WTC11 (cell line): ENCODE data around the gene DHRS2. TPM values are rescaled to one million over a fixed set of nuclear protein-coding genes. Genes with fewer than 3 reads are reported as not detected.

Experiments
- ATAC-seq: fragments of 200-7000 bp; cut with Tn5 transposase; 2 replicates; pipeline ENCODE4 v1.10.0; 2021; ENCODE audit warnings: mild to moderate bottlenecking, moderate library complexity
- CTCF ChIA-PET: fragments of 300-600 bp; sonication (Branson Sonifier 250); formaldehyde crosslinking; loops from one replicate; lab custom pipeline; 2021; ENCODE audit warnings: antibody characterized with exemption; lab: Charles Lee
- POLR2A ChIA-PET: fragments of 350-600 bp; sonication (Branson Sonifier 250); formaldehyde crosslinking; loops from one replicate; lab custom pipeline; 2021; ENCODE audit warnings: antibody characterized with exemption; lab: Charles Lee
- DNase-seq: peaks from one replicate; pipeline ENCODE4 v3.0.0; 2021; ENCODE audit warnings: low spot score
- H3K27ac Mint-ChIP-seq: 2 replicates; pipeline ENCODE4 v1.8.0; 2021; ENCODE audit warnings: mixed read lengths
- H3K27me3 Mint-ChIP-seq: 2 replicates; pipeline ENCODE4 v1.8.0; 2021; ENCODE audit warnings: low read depth, mild to moderate bottlenecking, moderate library complexity, mixed read lengths
- H3K36me3 Mint-ChIP-seq: 2 replicates; pipeline ENCODE4 v1.8.0; 2021; ENCODE audit warnings: mixed read lengths
- H3K4me1 Mint-ChIP-seq: 2 replicates; pipeline ENCODE4 v1.8.0; 2022; ENCODE audit warnings: mixed read lengths
- H3K4me3 Mint-ChIP-seq: 2 replicates; pipeline ENCODE4 v1.8.0; 2021; ENCODE audit warnings: mild to moderate bottlenecking, moderate library complexity, mixed read lengths
- H3K9me3 Mint-ChIP-seq: 2 replicates; pipeline ENCODE4 v1.8.0; 2021; ENCODE audit warnings: mixed read lengths
- CREM ChIP-seq: sonication (generic); formaldehyde crosslinking; IDR thresholded peaks from 2 replicates; pipeline ENCODE4 v1.8.1; 2022; ENCODE audit warnings: mild to moderate bottlenecking, missing genetic modification reagents, moderate library complexity
- ELF4 ChIP-seq: sonication (generic); formaldehyde crosslinking; IDR thresholded peaks from 2 replicates; pipeline ENCODE4 v1.8.1; 2022; ENCODE audit warnings: low read depth, mild to moderate bottlenecking, moderate library complexity, missing genetic modification reagents
- ETV6 ChIP-seq: sonication (generic); formaldehyde crosslinking; IDR thresholded peaks from 2 replicates; pipeline ENCODE4 v1.8.1; 2022; ENCODE audit warnings: mild to moderate bottlenecking, missing genetic modification reagents
- GABPB1 ChIP-seq: sonication (generic); formaldehyde crosslinking; IDR thresholded peaks from 2 replicates; pipeline ENCODE4 v1.8.1; 2023; ENCODE audit warnings: mild to moderate bottlenecking, missing genetic modification reagents
- MXD4 ChIP-seq: fragments of 250-450 bp; sonication (Bioruptor Pico); IDR thresholded peaks from 2 replicates; pipeline ENCODE4 v1.8.0; 2021; ENCODE audit warnings: mild to moderate bottlenecking, moderate library complexity, borderline replicate concordance
- NFYB ChIP-seq: sonication (generic); formaldehyde crosslinking; conservative IDR thresholded peaks from 2 replicates; pipeline ENCODE4 v1.8.0; 2022; ENCODE audit warnings: low read depth, missing genetic modification reagents
- NR2C2 ChIP-seq: sonication (generic); formaldehyde crosslinking; IDR thresholded peaks from 2 replicates; pipeline ENCODE4 v1.8.0; 2022; ENCODE audit warnings: mild to moderate bottlenecking, missing genetic modification reagents
- OVOL2 ChIP-seq: fragments of 250-450 bp; sonication (Bioruptor Pico); IDR thresholded peaks from 2 replicates; pipeline ENCODE4 v1.9.0; 2021; ENCODE audit warnings: mild to moderate bottlenecking, borderline replicate concordance
- PRRX2 ChIP-seq: fragments of 250-450 bp; sonication (Bioruptor Pico); IDR thresholded peaks from 2 replicates; pipeline ENCODE4 v1.8.0; 2021; ENCODE audit warnings: mild to moderate bottlenecking
- RORB ChIP-seq: fragments of 250-450 bp; sonication (Bioruptor Pico); IDR thresholded peaks from 2 replicates; pipeline ENCODE4 v1.9.0; 2021; ENCODE audit warnings: mild to moderate bottlenecking
- TCF7 ChIP-seq: sonication (generic); formaldehyde crosslinking; IDR thresholded peaks from 2 replicates; pipeline ENCODE4 v1.8.0; 2022; ENCODE audit warnings: mild to moderate bottlenecking, low read depth, missing genetic modification reagents, moderate library complexity
- TP53 ChIP-seq: sonication (generic); formaldehyde crosslinking; IDR thresholded peaks from 2 replicates; pipeline ENCODE4 v1.8.1; 2023; ENCODE audit warnings: mild to moderate bottlenecking, missing genetic modification reagents
- ZNF219 ChIP-seq: sonication (generic); formaldehyde crosslinking; IDR thresholded peaks from 2 replicates; pipeline ENCODE4 v1.8.0; 2023; ENCODE audit warnings: missing genetic modification reagents, mild to moderate bottlenecking, borderline replicate concordance
- ZNF232 ChIP-seq: sonication (generic); formaldehyde crosslinking; IDR thresholded peaks from 2 replicates; pipeline ENCODE4 v1.8.0; 2022; ENCODE audit warnings: mild to moderate bottlenecking, missing genetic modification reagents
- ZNF263 ChIP-seq: sonication (generic); formaldehyde crosslinking; IDR thresholded peaks from 2 replicates; pipeline ENCODE4 v1.8.1; 2022; ENCODE audit warnings: low read depth, mild to moderate bottlenecking, moderate library complexity, missing genetic modification reagents
- ZNF423 ChIP-seq: fragments of 250-450 bp; sonication (Bioruptor Pico); IDR thresholded peaks from 2 replicates; pipeline ENCODE4 v2.1.2; 2022; ENCODE audit warnings: mild to moderate bottlenecking, moderate library complexity
- total RNA-seq: library from RNA; stranded (reverse); gene quantifications from 3 replicates; pipeline ENCODE4 v1.2.3, GENCODE V29; 2021
- TF ChIP-seq, protein P1 (sequence below): sonication (generic); formaldehyde crosslinking; IDR thresholded peaks from 2 replicates; pipeline ENCODE4 v1.8.1; 2023; ENCODE audit warnings: mild to moderate bottlenecking, moderate library complexity, missing genetic modification reagents
- TF ChIP-seq, protein P2 (sequence below): sonication (generic); formaldehyde crosslinking; IDR thresholded peaks from 2 replicates; pipeline ENCODE4 v1.8.1; 2022; ENCODE audit warnings: low read depth, missing genetic modification reagents, borderline replicate concordance
- TF ChIP-seq, protein P3 (sequence below): sonication (generic); formaldehyde crosslinking; IDR thresholded peaks from 2 replicates; pipeline ENCODE4 v1.8.1; 2023; ENCODE audit warnings: mild to moderate bottlenecking, missing genetic modification reagents
- TF ChIP-seq, protein P4 (sequence below): sonication (generic); formaldehyde crosslinking; IDR thresholded peaks from 2 replicates; pipeline ENCODE4 v1.8.1; 2023; ENCODE audit warnings: mild to moderate bottlenecking, missing genetic modification reagents, moderate library complexity
- TF ChIP-seq, protein P5 (sequence below): sonication (generic); formaldehyde crosslinking; IDR thresholded peaks from 2 replicates; pipeline ENCODE4 v1.8.0; 2022; ENCODE audit warnings: mild to moderate bottlenecking, missing genetic modification reagents
- TF ChIP-seq, protein P6 (sequence below): fragments of 250-450 bp; sonication (Bioruptor Pico); IDR thresholded peaks from 2 replicates; pipeline ENCODE4 v1.9.0; 2021; ENCODE audit warnings: moderate library complexity, mild to moderate bottlenecking, inconsistent platforms, borderline replicate concordance
- TF ChIP-seq, protein P7 (sequence below): sonication (generic); formaldehyde crosslinking; IDR thresholded peaks from 2 replicates; pipeline ENCODE4 v1.8.1; 2023; ENCODE audit warnings: mild to moderate bottlenecking, missing genetic modification reagents, borderline replicate concordance
- TF ChIP-seq, protein P8 (sequence below): fragments of 250-450 bp; sonication (Bioruptor Pico); IDR thresholded peaks from 2 replicates; pipeline ENCODE4 v2.1.2; 2022; ENCODE audit warnings: mild to moderate bottlenecking, moderate library complexity

DHRS2 gene
- total RNA-seq, 1 experiment from 2014 or later, result 4.5 TPM

DNA sequence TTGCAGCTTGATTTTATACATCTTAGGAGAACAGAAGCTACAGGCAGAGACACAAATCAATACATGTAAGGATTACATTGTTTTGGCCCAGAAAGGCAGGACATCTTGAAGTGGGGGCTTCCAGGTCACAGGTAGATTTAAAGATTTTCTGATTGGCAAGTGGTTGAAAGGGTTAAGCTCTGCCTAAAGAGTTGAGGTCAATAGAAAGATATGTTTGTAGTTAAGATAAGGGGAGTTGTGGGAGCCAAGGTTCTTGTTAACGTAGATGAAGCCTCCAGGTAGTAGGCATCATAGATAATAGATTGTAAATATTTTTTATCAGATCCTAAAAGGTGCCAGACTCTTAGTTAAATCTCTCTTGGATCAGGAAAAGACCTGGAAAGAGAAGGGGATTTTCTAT is 5.5 kb upstream of the DHRS2 start:
- CTCF ChIA-PET, result interaction anchor here (1.5 to 5.2 kb wide), 10 partner anchors 11 to 322 kb away, joined by 7 to 177 read pairs (median 46); partner anchors contain the start of gene DHRS4
- H3K9me3 Mint-ChIP-seq, result peaks cover 36% of the 10 kb centered on the region
- no peak for ATAC-seq
- peaks cover 7% of the 10 kb centered on the region for H3K27me3 Mint-ChIP-seq
- POLR2A ChIA-PET, result no interaction called here
- peaks cover 18% of the 10 kb centered on the region for H3K4me1 Mint-ChIP-seq
- no peak overlapping the region for H3K4me3 Mint-ChIP-seq
- H3K27ac Mint-ChIP-seq, result no peak overlapping the region
- no peak for DNase-seq
- TF ChIP-seq, protein P1, sequence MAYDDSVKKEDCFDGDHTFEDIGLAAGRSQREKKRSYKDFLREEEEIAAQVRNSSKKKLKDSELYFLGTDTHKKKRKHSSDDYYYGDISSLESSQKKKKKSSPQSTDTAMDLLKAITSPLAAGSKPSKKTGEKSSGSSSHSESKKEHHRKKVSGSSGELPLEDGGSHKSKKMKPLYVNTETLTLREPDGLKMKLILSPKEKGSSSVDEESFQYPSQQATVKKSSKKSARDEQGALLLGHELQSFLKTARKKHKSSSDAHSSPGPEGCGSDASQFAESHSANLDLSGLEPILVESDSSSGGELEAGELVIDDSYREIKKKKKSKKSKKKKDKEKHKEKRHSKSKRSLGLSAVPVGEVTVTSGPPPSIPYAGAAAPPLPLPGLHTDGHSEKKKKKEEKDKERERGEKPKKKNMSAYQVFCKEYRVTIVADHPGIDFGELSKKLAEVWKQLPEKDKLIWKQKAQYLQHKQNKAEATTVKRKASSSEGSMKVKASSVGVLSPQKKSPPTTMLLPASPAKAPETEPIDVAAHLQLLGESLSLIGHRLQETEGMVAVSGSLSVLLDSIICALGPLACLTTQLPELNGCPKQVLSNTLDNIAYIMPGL (CRISPR knock-in tag), result no peak
- TF ChIP-seq ZNF263 (CRISPR knock-in tag) (no peak), PRRX2 (CRISPR knock-in tag) (no peak), CREM (CRISPR knock-in tag) (no peak), TP53 (CRISPR knock-in tag) (no peak), ZNF423 (CRISPR knock-in tag) (no peak), GABPB1 (CRISPR knock-in tag) (no peak), TCF7 (CRISPR knock-in tag) (no peak), ZNF219 (CRISPR knock-in tag) (no peak), OVOL2 (no peak), RORB (CRISPR knock-in tag) (no peak), ZNF232 (CRISPR knock-in tag) (no peak), NFYB (no peak)
- TF ChIP-seq, protein P2, sequence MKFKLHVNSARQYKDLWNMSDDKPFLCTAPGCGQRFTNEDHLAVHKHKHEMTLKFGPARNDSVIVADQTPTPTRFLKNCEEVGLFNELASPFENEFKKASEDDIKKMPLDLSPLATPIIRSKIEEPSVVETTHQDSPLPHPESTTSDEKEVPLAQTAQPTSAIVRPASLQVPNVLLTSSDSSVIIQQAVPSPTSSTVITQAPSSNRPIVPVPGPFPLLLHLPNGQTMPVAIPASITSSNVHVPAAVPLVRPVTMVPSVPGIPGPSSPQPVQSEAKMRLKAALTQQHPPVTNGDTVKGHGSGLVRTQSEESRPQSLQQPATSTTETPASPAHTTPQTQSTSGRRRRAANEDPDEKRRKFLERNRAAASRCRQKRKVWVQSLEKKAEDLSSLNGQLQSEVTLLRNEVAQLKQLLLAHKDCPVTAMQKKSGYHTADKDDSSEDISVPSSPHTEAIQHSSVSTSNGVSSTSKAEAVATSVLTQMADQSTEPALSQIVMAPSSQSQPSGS, result no peak
- TF ChIP-seq, protein P3, sequence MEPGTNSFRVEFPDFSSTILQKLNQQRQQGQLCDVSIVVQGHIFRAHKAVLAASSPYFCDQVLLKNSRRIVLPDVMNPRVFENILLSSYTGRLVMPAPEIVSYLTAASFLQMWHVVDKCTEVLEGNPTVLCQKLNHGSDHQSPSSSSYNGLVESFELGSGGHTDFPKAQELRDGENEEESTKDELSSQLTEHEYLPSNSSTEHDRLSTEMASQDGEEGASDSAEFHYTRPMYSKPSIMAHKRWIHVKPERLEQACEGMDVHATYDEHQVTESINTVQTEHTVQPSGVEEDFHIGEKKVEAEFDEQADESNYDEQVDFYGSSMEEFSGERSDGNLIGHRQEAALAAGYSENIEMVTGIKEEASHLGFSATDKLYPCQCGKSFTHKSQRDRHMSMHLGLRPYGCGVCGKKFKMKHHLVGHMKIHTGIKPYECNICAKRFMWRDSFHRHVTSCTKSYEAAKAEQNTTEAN (CRISPR knock-in tag), result no peak
- TF ChIP-seq, protein P4, sequence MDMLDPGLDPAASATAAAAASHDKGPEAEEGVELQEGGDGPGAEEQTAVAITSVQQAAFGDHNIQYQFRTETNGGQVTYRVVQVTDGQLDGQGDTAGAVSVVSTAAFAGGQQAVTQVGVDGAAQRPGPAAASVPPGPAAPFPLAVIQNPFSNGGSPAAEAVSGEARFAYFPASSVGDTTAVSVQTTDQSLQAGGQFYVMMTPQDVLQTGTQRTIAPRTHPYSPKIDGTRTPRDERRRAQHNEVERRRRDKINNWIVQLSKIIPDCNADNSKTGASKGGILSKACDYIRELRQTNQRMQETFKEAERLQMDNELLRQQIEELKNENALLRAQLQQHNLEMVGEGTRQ (CRISPR knock-in tag), result no peak
- peaks cover 7% of the 10 kb centered on the region; the same call in 1 of the 2 replicates for H3K36me3 Mint-ChIP-seq

DNA sequence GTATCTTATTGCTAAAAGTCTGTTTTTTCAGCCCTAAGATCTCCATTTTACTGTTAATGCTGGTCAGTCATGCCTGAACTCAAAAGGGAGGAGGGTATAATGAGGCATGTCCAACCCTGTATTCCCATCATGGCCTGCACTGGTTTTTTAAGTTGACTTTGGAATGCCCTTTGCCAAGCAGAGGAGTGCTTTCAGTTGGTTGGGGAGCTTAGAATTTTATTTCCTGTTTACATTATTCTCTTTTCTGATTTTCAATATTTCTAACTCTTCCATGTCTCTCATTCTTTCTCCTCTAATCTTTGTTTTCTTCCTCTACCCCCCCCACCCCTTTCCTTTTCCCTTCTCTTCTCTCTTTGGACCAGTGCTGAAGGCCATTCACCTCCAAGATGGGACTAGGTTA is 4.9 kb upstream of the DHRS2 start:
- H3K9me3 Mint-ChIP-seq, result peaks cover 33% of the 10 kb centered on the region
- ChIA-PET CTCF (interaction anchor here (0.7 to 5.2 kb wide), 79 partner anchors 9 to 420 kb away, joined by 3 to 177 read pairs (median 6); partner anchors contain the start of genes AP1G2, CARMIL3, DHRS4 and DHRS4L2), POLR2A (interaction anchor here (0.5 to 1.6 kb wide), 5 partner anchors 35 to 279 kb away, joined by 3 to 5 read pairs (median 3); partner anchors contain the start of gene JPH4)
- peaks cover 7% of the 10 kb centered on the region for H3K27me3 Mint-ChIP-seq
- DNase-seq (no peak), ATAC-seq (no peak)
- H3K36me3 Mint-ChIP-seq, result peaks cover 3% of the 10 kb centered on the region
- no peak overlapping the region for H3K4me3 Mint-ChIP-seq
- peaks cover 18% of the 10 kb centered on the region for H3K4me1 Mint-ChIP-seq
- no peak overlapping the region for H3K27ac Mint-ChIP-seq
- TF ChIP-seq NR2C2 (CRISPR knock-in tag), result no peak
- TF ChIP-seq PRRX2 (CRISPR knock-in tag), result no peak
- TF ChIP-seq CREM (CRISPR knock-in tag), result no peak
- no peak for TF ChIP-seq ELF4 (CRISPR knock-in tag)
- TF ChIP-seq, protein P5, sequence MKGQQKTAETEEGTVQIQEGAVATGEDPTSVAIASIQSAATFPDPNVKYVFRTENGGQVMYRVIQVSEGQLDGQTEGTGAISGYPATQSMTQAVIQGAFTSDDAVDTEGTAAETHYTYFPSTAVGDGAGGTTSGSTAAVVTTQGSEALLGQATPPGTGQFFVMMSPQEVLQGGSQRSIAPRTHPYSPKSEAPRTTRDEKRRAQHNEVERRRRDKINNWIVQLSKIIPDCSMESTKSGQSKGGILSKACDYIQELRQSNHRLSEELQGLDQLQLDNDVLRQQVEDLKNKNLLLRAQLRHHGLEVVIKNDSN, result no peak
- TF ChIP-seq, protein P6, sequence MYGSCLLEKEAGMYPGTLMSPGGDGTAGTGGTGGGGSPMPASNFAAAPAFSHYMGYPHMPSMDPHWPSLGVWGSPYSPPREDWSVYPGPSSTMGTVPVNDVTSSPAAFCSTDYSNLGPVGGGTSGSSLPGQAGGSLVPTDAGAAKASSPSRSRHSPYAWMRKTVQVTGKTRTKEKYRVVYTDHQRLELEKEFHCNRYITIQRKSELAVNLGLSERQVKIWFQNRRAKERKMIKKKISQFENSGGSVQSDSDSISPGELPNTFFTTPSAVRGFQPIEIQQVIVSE (CRISPR knock-in tag), result no peak
- TF ChIP-seq, protein P7, sequence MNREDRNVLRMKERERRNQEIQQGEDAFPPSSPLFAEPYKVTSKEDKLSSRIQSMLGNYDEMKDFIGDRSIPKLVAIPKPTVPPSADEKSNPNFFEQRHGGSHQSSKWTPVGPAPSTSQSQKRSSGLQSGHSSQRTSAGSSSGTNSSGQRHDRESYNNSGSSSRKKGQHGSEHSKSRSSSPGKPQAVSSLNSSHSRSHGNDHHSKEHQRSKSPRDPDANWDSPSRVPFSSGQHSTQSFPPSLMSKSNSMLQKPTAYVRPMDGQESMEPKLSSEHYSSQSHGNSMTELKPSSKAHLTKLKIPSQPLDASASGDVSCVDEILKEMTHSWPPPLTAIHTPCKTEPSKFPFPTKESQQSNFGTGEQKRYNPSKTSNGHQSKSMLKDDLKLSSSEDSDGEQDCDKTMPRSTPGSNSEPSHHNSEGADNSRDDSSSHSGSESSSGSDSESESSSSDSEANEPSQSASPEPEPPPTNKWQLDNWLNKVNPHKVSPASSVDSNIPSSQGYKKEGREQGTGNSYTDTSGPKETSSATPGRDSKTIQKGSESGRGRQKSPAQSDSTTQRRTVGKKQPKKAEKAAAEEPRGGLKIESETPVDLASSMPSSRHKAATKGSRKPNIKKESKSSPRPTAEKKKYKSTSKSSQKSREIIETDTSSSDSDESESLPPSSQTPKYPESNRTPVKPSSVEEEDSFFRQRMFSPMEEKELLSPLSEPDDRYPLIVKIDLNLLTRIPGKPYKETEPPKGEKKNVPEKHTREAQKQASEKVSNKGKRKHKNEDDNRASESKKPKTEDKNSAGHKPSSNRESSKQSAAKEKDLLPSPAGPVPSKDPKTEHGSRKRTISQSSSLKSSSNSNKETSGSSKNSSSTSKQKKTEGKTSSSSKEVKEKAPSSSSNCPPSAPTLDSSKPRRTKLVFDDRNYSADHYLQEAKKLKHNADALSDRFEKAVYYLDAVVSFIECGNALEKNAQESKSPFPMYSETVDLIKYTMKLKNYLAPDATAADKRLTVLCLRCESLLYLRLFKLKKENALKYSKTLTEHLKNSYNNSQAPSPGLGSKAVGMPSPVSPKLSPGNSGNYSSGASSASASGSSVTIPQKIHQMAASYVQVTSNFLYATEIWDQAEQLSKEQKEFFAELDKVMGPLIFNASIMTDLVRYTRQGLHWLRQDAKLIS, result no peak
- no peak for TF ChIP-seq ETV6
- TF ChIP-seq MXD4 (CRISPR knock-in tag), result no peak
- TF ChIP-seq, protein P8, sequence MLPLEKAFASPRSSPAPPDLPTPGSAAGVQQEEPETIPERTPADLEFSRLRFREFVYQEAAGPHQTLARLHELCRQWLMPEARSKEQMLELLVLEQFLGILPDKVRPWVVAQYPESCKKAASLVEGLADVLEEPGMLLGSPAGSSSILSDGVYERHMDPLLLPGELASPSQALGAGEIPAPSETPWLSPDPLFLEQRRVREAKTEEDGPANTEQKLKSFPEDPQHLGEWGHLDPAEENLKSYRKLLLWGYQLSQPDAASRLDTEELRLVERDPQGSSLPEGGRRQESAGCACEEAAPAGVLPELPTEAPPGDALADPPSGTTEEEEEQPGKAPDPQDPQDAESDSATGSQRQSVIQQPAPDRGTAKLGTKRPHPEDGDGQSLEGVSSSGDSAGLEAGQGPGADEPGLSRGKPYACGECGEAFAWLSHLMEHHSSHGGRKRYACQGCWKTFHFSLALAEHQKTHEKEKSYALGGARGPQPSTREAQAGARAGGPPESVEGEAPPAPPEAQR (CRISPR knock-in tag), result no peak
